ENCODE results near the gene ATP4A. TPM values are rescaled to one million over a fixed set of nuclear protein-coding genes. Genes with fewer than 3 reads are reported as not detected.

The ATP4A gene
- polyA plus RNA-seq, 1 donor, result not detected

DNA sequence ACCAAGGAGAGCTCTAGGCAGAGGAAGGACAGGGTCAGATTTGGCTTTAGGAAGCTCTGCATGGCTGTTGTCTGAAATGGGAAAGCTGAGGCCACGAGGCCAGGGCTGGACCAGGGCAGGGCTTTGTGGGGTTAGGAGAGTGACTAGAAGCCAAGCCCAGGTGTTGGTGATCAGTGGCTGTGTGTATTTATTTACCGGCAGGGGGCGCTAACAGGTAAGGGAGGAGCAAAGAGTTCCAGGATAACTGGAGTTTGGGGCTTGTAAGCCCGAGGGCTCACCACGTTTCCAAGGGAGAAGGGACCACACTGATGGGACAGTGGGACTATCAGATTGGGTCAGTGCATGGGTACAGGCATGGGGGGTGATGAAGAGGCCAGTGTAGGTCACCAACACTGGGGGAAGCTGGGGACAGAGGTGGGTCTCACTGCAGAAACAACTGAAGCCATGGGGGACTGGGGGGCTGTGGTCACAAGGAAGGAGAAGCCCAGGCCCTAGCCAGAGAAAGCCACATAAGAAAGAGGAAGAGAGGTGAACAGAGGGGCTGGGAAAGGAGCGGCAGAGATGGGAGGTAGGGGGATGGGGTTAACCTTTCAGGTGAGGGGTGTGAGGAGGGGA is 14.2 kb downstream of the ATP4A start:
- DNase-seq, result peak; percentile 70

DNA sequence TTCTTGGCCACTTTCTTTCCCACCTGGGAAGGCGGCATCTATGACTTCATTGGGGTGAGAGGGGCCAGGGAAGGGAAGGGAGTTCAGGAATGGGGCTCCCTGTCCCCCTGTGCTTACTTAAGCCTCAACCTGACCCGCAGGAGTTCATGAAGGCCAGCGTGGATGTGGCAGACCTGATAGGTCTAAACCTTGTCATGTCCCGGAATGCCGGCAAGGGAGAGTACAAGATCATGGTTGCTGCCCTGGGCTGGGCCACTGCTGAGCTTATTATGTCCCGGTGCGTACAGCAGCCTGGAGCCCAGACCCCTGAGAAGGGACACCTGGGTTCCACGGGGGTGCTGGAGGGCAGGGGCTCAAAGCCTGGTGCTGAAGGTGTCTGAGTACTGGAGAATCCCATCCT is 16.9 kb downstream of the ATP4A start:
- no peak for DNase-seq

DNA sequence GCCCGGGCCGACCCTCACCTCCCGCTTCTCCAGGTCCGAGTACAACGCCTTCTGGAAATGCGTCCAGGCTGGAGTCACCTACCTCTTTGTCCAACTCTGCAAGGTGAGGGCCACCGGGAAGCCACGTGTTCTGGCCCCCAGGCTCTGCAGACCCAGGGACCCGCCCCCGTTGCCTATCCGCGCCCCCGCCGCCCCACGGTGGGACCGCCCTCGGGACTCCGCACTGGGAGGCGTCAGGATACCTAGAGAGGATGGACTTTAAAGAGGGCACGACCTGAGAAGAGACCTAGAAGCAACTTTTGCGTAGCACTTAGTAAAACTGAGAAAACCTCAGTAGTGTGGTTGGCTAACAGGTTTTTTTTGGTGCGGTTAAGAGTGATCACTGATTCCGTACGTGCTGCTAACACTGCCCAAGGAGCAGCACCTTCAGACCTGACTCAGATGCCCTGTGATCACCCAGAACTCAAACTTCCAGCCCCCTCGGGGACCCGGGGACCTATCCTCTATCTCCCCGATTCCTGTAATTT is 17.5 kb downstream of the ATP4A start:
- no peak for DNase-seq

DNA sequence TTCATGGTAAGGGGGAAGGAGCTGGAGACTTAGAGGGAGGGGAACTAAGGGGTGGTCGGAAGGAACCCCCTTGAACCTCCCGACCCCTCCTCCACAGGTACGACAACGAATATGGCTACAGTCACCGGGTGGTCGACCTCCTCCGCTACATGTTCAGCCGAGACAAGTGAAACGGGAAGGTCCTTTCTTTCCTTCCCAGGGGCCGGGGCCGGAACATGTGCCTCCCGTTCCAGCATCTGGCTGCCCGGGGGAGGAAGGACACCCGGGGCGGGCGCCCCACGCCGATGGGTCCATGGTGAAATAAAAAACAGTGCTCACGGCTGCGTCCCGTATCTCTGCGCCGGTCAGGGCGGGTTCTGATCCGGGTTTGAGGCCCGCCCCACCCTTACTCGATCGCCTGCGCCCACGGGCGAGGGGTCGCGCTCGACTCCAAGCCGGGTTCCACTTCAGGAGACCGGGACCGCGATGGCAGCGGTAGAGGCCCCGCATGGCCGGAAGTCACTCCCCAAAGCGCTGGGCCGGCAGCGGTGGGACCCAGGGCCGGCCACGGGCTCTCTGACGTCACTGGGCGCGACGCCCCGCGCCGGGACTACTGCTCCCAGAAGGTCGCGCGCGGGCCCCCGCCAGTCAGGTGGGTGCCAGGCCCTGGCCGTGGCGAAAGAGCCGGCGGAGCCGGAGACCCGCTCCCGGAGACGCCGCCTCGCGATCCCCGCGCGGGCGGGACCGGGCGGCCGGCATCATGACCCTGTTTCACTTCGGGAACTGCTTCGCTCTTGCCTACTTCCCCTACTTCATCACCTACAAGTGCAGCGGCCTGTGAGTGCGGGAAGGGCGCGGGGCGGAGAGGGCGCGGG is 18.2 kb downstream of the ATP4A start, which contains the start of gene TMEM147:
TMEM147 (plus strand) TSS at position 626 of the 854 bp plus-strand sequence; CDS start at position 740, 114 bp downstream.
- DNase-seq, result peak; percentile 89

DNA sequence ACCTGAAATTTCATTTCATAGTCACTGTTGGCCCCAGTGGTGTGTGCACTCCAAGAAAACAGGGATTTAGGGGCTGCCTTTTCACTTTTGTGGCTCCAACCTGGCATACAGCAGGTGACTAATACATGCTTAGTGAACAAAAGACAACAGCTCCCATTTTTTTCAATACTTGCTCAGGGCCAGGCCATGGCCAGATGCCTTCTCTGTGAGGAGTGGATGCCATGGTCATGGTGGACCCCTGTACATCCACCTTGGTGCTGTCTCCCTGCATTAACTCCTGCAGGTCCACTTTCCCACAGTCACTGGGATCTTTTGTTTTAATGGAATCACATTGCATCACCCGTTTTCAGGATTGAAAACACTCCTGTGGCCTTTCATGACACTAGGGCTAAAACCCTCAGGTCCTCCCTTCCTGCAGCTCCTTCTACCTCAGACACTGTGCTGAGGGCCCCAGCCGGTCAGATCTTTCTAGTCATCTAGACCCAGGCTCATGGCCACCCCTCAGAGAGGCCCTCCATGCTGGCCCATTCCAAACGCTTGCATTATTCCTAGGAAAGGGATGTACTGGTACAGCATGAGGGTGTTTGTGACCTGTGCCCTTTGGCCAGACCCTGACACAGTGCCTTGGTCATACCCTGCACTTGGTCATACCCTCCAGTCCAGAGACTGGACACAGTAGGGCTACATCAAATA is 19.2 kb downstream of the ATP4A start:
- no peak for DNase-seq

DNA sequence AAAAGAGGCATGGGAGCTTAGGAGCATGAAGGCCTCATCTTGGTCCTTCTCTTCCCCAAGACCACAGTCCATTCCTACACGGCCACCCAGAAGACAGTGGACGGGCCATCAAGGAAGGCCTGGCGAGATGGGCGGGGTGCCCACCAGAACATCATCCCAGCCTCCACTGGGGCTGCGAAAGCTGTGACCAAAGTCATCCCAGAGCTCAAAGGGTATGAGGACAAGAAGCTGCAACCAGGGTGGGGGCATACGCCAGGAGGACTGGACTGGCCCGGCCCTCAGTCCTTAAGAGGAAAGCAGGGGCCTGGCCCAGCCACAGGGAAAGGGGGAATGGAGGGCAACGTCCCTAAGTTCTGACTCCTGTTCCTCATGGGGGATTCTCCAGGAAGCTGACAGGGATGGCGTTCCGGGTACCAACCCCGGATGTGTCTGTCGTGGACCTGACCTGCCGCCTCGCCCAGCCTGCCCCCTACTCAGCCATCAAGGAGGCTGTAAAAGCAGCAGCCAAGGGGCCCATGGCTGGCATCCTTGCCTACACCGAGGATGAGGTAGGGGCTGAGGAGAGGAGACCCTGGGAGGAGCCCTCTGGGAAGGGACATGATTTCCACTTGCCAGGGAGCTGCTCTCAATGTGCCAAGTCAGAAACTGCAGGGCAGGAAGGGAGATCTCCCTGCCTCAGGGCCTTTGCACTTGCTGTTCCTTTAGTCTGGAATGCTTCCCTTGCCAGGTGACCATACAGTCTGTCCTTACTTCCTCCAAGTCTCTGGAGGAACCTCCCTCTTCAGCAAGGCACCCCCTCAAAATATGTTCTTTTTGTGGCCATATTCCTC is 20.0 kb downstream of the ATP4A start:
- DNase-seq, result no peak

DNA sequence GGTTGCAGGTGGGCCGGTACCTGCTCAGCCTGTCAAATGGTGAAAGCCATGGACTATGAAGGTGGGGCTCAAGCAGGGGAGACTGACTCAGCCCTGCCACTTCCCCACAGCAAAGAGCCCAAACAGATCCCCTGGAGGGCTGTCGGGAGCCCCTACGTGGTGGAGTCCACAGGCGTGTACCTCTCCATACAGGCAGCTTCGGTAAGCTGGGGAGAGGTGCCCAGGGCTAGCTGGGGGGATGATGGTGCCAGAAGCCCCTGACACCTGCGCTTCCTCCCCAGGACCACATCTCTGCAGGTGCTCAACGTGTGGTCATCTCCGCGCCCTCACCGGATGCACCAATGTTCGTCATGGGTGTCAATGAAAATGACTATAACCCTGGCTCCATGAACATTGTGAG is 21.2 kb downstream of the ATP4A start:
- DNase-seq, result no peak

DNA sequence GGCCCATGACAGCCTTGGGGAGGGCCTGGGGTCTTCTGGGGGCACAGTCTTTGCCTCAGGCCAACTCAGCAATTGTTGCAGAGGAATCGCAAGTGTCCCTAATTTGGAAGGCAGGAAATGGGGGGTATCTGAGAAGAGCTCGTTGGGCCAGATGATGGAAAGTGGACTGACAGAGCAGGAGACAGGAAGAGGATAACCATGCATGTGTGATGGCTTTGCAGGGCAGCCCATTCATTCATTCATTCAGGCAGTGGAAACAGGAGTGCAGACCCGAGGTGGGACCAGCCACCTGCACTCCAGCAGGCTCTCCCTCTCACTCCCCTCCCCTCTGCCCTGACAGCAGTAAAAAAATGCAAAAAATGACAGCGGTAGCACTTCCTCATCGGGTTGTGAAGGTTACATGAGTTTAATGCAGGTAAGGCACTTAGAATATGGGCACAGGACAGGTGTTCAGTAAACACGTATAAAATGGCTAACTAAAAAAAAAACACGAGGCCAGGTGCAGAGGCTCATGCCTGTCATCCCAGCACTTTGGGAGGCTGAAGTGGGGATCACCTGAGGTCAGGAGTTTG is 23.0 kb downstream of the ATP4A start:
- no peak for DNase-seq

DNA sequence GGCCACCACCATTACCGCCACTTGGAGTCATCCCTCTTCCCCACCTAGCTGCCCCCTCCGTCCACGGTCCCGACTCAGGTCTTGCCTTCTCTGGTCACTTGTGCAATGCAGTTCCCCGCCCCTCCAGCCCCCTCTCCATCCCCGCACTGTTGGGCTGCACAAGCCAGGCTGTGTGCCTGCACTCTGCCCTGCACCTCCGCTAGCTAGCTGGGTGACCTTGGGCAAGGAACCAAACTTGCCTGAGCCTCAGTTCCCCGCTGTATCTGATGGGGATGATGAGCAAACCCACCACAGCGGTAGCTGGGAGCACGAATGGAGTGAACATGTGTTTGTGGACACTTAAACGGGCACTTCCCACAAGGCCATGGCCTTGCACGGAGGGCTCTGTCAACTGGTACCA is 23.6 kb downstream of the ATP4A start:
- DNase-seq, result no peak

DNA sequence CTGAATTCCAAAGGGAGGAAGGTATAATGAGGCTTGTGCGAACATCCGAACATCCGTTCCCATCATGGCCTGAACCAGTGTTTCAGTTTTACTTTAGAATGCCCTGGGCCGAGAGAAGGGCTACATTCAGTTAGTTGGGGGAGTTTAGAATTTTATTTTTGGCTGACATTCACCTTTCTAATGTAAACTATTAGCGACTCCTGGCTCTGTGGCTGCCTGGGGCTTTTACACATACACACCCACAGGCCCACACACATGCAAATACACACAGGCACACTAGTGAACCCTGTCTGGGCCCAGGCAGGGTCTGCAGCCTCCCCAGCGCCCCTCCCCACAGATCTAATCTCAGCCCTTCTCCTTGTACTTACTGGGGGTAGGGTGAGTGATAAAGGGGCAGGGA is 24.1 kb downstream of the ATP4A start:
- DNase-seq, result no peak

DNA sequence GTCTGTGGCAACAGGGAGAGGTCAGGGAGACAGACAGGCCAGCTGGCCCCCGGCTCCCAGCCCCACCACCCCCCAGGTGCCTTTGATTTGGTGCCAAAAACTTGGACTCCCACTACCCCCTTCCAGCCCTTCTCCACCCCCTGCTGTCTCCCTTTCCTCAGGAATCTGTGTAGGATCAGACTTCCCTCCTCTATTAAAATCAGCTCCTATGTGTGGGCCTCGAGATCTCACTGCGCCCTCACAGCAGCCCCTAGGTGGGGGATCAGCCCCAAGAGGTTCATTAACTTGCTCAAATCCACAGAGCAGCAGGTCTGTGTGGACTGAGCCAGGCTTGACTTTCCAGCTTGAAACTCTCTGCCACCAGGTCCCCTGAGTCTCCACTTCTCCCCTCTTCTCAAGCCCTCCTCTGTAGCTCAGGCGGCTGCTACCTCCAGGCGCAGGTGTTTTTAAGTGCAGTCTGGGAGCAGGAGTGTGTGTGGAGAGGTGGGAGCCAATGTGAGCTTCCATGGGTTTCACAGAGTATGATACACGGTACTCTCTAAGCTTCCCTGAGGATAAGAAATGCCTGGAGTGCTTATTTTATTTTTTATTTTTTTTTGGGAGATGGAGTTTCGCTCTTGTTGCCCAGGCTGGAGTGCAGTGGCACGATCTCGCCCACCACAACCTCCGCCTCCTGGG is 28.5 kb downstream of the ATP4A start:
- DNase-seq, result no peak

DNA sequence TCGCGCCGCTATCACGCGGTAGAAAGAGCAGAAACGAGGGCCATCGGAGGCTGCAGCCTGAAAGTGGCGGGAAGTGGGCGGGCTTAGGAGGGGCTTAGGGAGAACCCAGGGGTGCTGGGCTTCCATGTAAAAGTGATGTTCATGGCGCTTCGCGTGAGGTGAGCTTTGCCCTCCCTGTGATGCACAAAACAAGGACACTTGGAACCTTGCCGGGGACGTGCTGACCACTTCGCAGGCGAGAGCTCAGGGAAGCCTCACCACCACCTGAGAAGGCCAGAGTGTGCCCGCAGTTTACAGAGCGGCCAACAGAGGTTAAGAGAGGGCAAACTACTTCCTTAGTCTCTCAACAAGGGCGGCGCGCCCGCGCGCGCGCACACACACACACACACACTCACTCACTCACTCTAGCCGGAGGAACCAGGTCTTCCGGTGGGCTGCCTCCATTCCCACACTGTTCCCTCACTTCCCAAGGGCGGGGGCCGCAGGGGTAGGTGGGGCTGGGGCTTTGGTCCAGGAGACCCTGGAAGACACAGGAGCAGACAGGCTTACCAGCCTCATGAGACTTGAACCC is 29.6 kb downstream of the ATP4A start:
- no peak for DNase-seq

DNA sequence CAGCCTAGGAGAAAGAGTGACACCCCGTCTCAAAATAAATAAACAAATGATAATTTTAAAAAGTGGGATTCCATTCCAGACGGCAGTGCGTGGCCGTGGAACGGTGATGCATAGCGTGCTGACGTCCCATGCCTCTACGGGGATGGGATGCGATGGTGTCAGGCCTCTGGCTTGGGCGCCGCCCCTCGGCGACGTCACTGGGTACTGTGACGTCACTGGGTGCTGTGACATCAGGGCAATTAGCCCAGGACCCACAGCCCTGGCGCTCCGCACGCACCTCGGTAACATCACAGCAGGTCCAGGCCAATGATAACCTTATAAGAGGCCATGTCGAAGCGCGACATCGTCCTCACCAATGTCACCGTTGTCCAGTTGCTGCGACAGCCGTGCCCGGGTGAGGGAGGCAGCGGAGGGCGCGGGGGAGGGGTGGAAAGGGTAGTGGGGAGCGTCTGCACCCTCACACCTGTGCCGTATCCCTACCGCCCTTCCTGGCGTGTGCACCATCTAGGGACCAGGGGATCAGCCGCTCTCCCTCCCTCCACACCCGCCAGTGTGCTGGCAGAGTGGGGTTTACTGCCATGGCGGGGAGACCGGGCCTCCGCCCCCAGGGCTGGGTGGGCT is 30.1 kb downstream of the ATP4A start, which contains the start of gene GAPDHS:
GAPDHS (plus strand) TSS at position 256 of the 621 bp plus-strand sequence; CDS start at position 328, 72 bp downstream.
- no peak for DNase-seq

DNA sequence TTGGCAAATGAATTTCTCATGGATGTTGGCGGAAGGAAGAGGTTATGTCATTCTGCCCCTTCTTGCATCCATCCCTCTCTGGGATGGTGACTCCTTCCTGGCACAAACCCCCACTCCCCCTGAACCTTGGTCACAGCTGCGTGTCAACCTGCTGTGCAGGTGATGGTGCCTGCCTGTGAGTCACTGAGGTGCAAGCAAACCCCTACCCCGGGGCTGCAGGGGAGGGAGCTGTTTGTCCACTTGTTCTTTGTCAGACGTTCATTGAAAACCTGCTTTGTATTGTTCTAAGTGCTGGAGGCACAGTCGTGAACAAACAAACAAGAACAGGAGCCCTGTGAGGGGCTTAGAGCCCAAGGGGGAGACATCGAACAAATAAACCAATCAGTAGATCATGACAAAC is 32.2 kb downstream of the ATP4A start:
- no peak for DNase-seq

DNA sequence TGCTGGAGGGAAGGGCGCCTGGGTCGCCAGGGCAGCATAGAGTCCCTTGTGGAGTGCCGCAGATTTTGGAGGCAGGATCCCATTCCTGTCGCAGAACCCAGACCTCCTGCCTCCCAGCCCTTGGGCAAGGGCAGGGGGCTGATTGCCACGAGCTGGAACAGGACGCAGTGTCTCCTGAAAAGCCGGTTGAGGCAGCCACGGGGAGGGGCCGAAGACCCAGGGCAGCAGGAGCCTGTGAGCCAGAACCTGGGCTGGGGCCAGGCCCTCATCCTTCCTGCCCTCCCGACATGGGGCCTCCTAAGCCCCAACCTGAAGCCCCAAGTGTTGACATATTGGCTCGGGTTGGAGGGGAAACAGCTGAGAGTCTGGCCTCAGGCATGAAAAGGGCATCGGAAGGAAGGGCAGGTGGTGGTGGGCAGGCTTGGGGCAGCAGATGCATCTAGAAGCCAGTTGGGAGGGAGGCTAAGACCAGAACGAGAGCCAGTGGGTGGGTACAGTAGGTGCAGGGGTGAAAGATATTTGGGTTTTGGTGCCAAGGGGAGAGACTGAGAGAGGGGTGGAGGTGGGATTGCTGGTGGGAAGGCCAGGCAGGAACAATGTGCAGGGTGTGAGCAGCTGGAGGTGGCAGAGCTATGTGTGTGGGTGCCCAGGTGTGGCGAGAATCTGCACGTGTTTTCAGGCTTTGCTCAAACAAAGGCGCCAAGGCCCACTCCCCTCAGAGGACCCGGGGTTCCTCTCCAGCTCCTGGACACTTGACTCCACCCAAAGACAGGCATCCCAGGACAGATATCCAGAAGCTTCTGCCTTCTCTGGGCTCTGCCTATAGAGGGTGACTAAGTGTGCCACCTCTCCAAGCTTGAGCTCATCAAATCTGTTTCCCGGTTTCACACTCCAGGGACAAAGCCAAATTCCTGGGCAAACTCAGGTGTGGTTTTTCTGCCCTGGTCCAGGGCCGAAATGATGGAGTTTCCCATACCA is 33.9 kb downstream of the ATP4A start:
- DNase-seq, result no peak

DNA sequence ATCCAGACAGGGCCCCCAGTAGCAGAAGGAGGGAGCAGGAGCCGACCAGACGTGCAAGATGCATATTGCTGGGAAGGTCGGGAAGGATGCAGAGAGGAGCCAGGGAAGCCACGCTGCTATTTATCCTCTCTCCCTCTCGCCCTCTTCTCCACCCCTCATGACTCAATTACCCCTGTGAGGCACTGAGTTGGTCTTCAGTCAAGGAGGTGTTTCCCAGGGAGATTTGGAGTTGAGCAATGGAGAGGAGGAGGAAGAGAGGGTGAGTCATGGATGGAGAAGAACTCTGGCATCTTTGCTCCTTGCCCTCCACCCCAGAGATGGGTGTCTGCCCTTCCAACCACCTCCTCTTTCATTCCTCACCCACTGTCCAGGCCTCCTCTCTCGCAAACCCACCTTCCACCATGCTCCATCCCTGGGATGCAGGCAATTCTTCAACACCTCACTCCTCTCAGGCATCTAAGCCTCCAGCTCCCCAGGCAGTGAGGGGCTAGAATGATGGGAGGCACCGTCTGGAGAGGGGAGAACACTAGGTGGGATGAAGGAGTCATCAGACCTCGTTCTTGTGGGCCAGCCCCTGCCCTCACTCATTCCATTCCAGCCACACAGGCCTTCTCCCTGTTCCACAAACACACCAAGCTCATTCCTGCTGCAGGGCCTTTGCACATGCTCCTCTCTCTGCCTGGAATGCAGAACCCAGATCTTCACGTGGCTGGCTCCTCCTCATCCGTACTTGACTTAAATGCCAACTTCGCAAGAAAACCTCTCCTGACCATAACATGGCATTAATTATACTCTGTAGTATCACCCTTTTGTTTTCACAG is 35.0 kb downstream of the ATP4A start, which contains the start of gene SBSN:
SBSN (minus strand) TSS at position 94 of the 821 bp plus-strand sequence; CDS start at position 64, 30 bp downstream.
- DNase-seq, result no peak

DNA sequence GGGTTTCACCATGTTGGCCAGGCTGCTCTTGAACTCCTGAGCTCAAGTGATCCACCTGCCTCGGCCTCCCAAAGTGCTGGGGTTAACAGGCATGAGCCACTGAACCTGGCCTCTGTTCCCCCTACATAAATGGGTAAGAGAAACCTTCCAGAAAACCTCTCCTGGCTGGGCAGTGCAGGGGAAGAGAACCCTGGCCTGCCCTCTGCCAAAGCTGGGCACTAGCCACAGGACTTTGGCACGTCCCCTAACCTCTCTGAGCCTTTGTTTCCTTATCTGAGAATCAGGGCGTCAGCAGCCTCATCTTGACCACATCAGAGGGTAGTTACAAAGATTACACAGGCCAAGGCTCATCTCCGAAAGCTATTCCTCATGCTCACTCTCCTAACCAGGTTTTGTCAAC is 37.6 kb downstream of the ATP4A start:
- DNase-seq, result no peak

Measured in left kidney (tissue), 2 donors.